ENCODE measurements around the gene TFAP2E. TPM values are rescaled to one million over a fixed set of nuclear protein-coding genes. Genes with fewer than 3 reads are reported as not detected.

TFAP2E gene
- total RNA-seq, 1 donor from 2014 or later: 3.6 TPM

GRCh38 chr1:35598895-35599294, 25.8 kb downstream of the TFAP2E start:
- no peaks in the 10 kb centered on the region for H3K27me3 Mint-ChIP-seq (ENCODE audit: unreplicated experiment)
- peaks cover 18% of the 10 kb centered on the region for H3K36me3 Mint-ChIP-seq (ENCODE audit: low read depth, unreplicated experiment)
- no peak overlapping the region for H3K4me3 Mint-ChIP-seq (ENCODE audit: unreplicated experiment)
- no peak overlapping the region for H3K27ac Mint-ChIP-seq (ENCODE audit: unreplicated experiment)
- H3K9me3 Mint-ChIP-seq (ENCODE audit: unreplicated experiment): no peaks in the 10 kb centered on the region
- H3K4me1 Mint-ChIP-seq (ENCODE audit: unreplicated experiment): no peaks in the 10 kb centered on the region
- no peak for DNase-seq (ENCODE audit: low spot score)
- TF ChIP-seq CTCF (IDR thresholded peaks at IDR 0.05; ENCODE audit: unreplicated experiment): no peak

- Mint-ChIP-seq H3K27ac (ENCODE audit: unreplicated experiment) (no peak overlapping the region), H3K36me3 (ENCODE audit: low read depth, unreplicated experiment) (peaks cover 22% of the 10 kb centered on the region)
These were observed 26.3 kb downstream of the TFAP2E start for GRCh38 chr1:35599411-35599810.

GRCh38 chr1:35600593-35600992, 27.5 kb downstream of the TFAP2E start:
- Mint-ChIP-seq H3K4me1 (ENCODE audit: unreplicated experiment) (no peaks in the 10 kb centered on the region), H3K9me3 (ENCODE audit: unreplicated experiment) (no peaks in the 10 kb centered on the region), H3K27me3 (ENCODE audit: unreplicated experiment) (no peaks in the 10 kb centered on the region), H3K4me3 (ENCODE audit: unreplicated experiment) (no peak overlapping the region), H3K27ac (ENCODE audit: unreplicated experiment) (no peak overlapping the region), H3K36me3 (ENCODE audit: low read depth, unreplicated experiment) (peaks cover 24% of the 10 kb centered on the region)
- DNase-seq (ENCODE audit: low spot score): no peak
- TF ChIP-seq CTCF (IDR thresholded peaks at IDR 0.05; ENCODE audit: unreplicated experiment): no peak

More at GRCh38 chr1:35599411-35599810, 26.3 kb downstream of the TFAP2E start:
- Mint-ChIP-seq H3K4me1 (ENCODE audit: unreplicated experiment) (no peaks in the 10 kb centered on the region), H3K27me3 (ENCODE audit: unreplicated experiment) (no peaks in the 10 kb centered on the region), H3K4me3 (ENCODE audit: unreplicated experiment) (no peak overlapping the region), H3K9me3 (ENCODE audit: unreplicated experiment) (no peaks in the 10 kb centered on the region)
- DNase-seq (ENCODE audit: low spot score): no peak
- no peak for TF ChIP-seq CTCF (IDR thresholded peaks at IDR 0.05; ENCODE audit: unreplicated experiment)

GRCh38 chr1:35603468-35603867, 30.4 kb downstream of the TFAP2E start:
- H3K36me3 Mint-ChIP-seq (ENCODE audit: low read depth, unreplicated experiment): peaks cover 43% of the 10 kb centered on the region

GRCh38 chr1:35603941-35604340, 30.8 kb downstream of the TFAP2E start:
- Mint-ChIP-seq H3K9me3 (ENCODE audit: unreplicated experiment) (no peaks in the 10 kb centered on the region), H3K27ac (ENCODE audit: unreplicated experiment) (no peak overlapping the region), H3K4me3 (ENCODE audit: unreplicated experiment) (peak overlapping the region; percentile 14), H3K36me3 (ENCODE audit: low read depth, unreplicated experiment) (peaks cover 43% of the 10 kb centered on the region), H3K4me1 (ENCODE audit: unreplicated experiment) (no peaks in the 10 kb centered on the region), H3K27me3 (ENCODE audit: unreplicated experiment) (no peaks in the 10 kb centered on the region)
- TF ChIP-seq CTCF (IDR thresholded peaks at IDR 0.05; ENCODE audit: unreplicated experiment): no peak
- DNase-seq (ENCODE audit: low spot score): no peak

More at GRCh38 chr1:35603468-35603867, 30.4 kb downstream of the TFAP2E start:
- no peak for TF ChIP-seq CTCF (IDR thresholded peaks at IDR 0.05; ENCODE audit: unreplicated experiment)
- no peaks in the 10 kb centered on the region for H3K27me3 Mint-ChIP-seq (ENCODE audit: unreplicated experiment)
- DNase-seq (ENCODE audit: low spot score): no peak
- no peaks in the 10 kb centered on the region for H3K4me1 Mint-ChIP-seq (ENCODE audit: unreplicated experiment)
- no peak overlapping the region for H3K27ac Mint-ChIP-seq (ENCODE audit: unreplicated experiment)
- no peaks in the 10 kb centered on the region for H3K9me3 Mint-ChIP-seq (ENCODE audit: unreplicated experiment)
- no peak overlapping the region for H3K4me3 Mint-ChIP-seq (ENCODE audit: unreplicated experiment)
